ES-I3 (cell line): ENCODE results near the gene STK11IP.

ENCODE experiments used
- H3K36me3 ChIP-seq: 2 replicates; pipeline ENCODE4 v1.6.1; 2013; ENCODE audit warnings: mild to moderate bottlenecking, low read length, control low read depth, moderate library complexity; ENCODE audit not compliant: insufficient read depth
- H3K4me1 ChIP-seq: 2 replicates; pipeline ENCODE4 v1.6.1; 2013; ENCODE audit warnings: mild to moderate bottlenecking, control low read depth, low read length; ENCODE audit not compliant: insufficient read depth
- H3K9ac ChIP-seq: 2 replicates; pipeline ENCODE4 v1.6.1; 2013; ENCODE audit warnings: low read depth, mild to moderate bottlenecking, low read length, moderate library complexity
- H3K9me3 ChIP-seq: 2 replicates; pipeline ENCODE4 v1.6.1; 2013; ENCODE audit warnings: mild to moderate bottlenecking, low read length, moderate library complexity; ENCODE audit not compliant: control insufficient read depth, insufficient read depth

STK11IP gene

DNA sequence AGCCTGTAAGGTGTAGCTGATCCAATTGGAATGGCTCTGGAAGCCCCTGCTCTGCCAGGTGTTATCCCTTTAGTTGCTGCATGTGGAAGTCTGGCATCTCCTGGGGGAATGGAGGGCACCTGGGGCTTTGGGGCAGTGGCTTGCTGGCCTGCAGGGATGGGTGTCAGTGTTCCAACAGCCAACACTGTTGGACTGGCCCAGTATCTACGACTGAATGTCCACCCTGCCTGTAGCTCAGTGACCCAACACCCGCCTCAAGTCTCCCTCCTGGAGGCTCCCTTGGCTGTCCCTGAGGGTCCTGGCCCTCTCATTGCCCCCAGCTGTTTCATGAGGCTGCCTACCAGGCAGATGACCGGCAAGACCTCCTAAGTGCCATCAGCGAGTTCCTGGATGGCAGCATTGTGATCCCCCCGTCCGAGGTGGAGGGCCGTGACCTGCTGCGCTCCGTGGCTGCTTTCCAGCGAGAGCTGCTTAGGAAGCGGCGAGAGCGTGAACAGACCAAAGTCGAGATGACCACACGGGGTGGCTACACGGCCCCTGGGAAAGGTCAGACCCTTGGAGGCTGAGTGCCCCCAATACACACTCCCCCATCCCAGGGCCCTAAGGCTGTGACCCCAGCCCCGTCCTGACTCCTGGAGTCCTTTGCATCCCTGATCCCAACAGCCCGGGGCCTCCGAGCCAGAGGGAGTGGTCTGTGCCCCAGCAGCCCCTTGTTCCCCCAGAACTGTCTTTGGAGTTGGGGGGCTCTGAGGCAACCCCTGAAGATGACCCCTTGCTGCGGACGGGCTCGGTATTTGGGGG is 37.5 kb downstream of the STK11IP start:
- Histone ChIP-seq H3K9me3 (no peaks in the 10 kb centered on the region), H3K9ac (no peak overlapping the region), H3K36me3 (no peaks in the 10 kb centered on the region), H3K4me1 (no peaks in the 10 kb centered on the region)

GRCh38 chr2:219636144-219636915 is 38.7 kb downstream of the STK11IP start:
- H3K36me3 ChIP-seq, result no peaks in the 10 kb centered on the region
- no peaks in the 10 kb centered on the region for H3K4me1 ChIP-seq
- no peak overlapping the region for H3K9ac ChIP-seq
- H3K9me3 ChIP-seq, result no peaks in the 10 kb centered on the region

DNA sequence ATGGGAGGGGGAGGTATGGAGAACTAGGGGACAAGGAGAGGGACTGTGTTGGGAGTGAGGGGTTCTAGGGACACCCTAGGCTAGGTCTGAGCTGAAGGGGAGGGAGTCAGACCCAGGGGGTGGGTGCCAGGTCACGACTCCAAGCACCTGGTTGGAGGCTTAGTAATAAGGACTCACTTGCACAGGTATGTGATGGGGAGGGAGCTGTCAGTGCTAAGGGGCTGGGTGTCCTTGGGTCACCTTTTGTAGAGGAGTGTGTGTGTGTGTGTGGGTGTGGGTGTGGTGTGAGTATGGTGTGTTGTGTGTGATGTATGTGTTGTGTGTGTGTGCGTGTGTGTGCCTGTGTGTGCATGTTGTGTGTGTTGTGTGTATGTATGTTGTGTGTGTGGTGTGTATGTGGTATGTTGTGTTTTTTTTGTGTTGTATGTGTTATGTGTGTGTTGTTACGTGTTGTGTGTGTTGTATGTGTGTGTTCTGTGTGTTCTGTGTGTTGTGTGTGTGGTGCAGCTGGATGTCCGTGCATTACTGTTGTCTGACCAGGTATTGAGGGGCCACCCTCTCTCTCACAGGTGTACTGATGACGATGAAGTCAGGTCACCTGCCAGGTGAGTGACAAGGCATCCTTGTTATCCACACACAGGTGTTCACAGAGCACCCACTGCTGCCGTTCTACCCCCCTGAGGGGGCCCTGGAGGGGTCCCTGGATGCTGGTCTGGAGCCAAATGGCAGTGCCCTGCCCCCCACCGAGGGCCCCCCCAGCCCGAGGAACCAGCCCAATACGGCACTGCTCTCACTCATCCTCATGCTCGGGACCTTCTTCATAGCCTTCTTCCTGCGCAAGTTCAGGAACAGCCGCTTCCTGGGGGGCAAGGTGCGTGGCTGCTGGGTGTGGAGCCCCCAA is 39.5 kb downstream of the STK11IP start:
- Histone ChIP-seq H3K36me3 (no peaks in the 10 kb centered on the region), H3K4me1 (peaks cover 3% of the 10 kb centered on the region; the same call in 1 of the 2 replicates), H3K9me3 (no peaks in the 10 kb centered on the region), H3K9ac (no peak overlapping the region)

- H3K9me3 ChIP-seq, result no peaks in the 10 kb centered on the region
- H3K4me1 ChIP-seq, result peaks cover 7% of the 10 kb centered on the region; the same call in 1 of the 2 replicates
- no peaks in the 10 kb centered on the region for H3K36me3 ChIP-seq
- no peak overlapping the region for H3K9ac ChIP-seq
These were observed 40.2 kb downstream of the STK11IP start for GRCh38 chr2:219637842-219638185.

GRCh38 chr2:219638217-219638947 is 40.7 kb downstream of the STK11IP start:
- Histone ChIP-seq H3K36me3 (no peaks in the 10 kb centered on the region), H3K9me3 (no peaks in the 10 kb centered on the region), H3K4me1 (peaks cover 12% of the 10 kb centered on the region; the same call in 1 of the 2 replicates), H3K9ac (no peak overlapping the region)

- Histone ChIP-seq H3K36me3 (no peaks in the 10 kb centered on the region), H3K9ac (no peak overlapping the region), H3K4me1 (peaks cover 16% of the 10 kb centered on the region; the same call in 1 of the 2 replicates), H3K9me3 (no peaks in the 10 kb centered on the region)
These were observed 41.5 kb downstream of the STK11IP start for GRCh38 chr2:219638948-219639755.

GRCh38 chr2:219641390-219642068 is 43.9 kb downstream of the STK11IP start:
- peaks cover 34% of the 10 kb centered on the region for H3K4me1 ChIP-seq
- no peaks in the 10 kb centered on the region for H3K36me3 ChIP-seq
- no peak overlapping the region for H3K9ac ChIP-seq
- no peaks in the 10 kb centered on the region for H3K9me3 ChIP-seq

- Histone ChIP-seq H3K36me3 (no peaks in the 10 kb centered on the region), H3K9ac (no peak overlapping the region), H3K4me1 (peaks cover 34% of the 10 kb centered on the region), H3K9me3 (no peaks in the 10 kb centered on the region)
These were observed 44.4 kb downstream of the STK11IP start for GRCh38 chr2:219642069-219642454.

- peaks cover 34% of the 10 kb centered on the region for H3K4me1 ChIP-seq
- no peaks in the 10 kb centered on the region for H3K9me3 ChIP-seq
- no peaks in the 10 kb centered on the region for H3K36me3 ChIP-seq
- peak overlapping the region; percentile 17; the same call in 1 of the 2 replicates for H3K9ac ChIP-seq
These were observed 44.9 kb downstream of the STK11IP start for GRCh38 chr2:219642465-219643083.

GRCh38 chr2:219643084-219643473 is 45.4 kb downstream of the STK11IP start:
- no peak overlapping the region for H3K9ac ChIP-seq
- H3K36me3 ChIP-seq, result no peaks in the 10 kb centered on the region
- no peaks in the 10 kb centered on the region for H3K9me3 ChIP-seq
- peaks cover 34% of the 10 kb centered on the region for H3K4me1 ChIP-seq

GRCh38 chr2:219643788-219644398 is 46.2 kb downstream of the STK11IP start:
- peaks cover 34% of the 10 kb centered on the region for H3K4me1 ChIP-seq
- no peaks in the 10 kb centered on the region for H3K36me3 ChIP-seq

DNA sequence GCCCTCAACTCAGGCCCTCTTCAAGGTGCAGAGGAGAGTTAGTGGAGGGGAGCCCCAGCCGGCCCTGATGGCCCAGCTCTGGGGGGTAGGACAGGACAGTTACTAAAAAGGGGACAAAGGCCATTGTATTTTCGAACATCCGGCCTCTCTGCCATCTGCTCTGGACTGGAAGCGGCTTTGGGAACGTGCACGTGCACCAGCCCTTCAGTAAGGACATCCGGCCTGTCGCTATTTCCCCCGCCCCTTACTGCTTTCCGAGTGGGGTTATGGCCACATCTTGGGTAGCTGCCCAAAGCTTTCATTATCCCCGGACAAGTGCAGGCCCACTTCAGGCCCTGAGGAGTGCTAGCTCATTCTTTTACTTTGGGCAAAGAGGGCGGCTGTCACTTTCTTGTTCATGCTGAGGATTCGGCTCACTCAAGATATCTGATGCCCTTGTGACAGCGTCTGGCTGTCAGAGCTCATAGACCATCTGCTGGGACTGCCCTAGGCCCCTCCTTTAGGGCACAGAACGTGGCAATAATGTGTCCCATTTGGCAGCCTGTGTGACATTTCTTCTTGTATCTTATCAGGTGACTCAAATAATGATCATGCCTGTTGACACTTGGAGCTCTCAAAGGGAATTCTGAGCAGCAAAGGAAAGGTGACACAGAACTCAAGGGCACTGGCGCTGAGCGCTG is 47.3 kb downstream of the STK11IP start:
- Histone ChIP-seq H3K4me1 (peaks cover 34% of the 10 kb centered on the region), H3K9ac (no peak overlapping the region), H3K9me3 (no peaks in the 10 kb centered on the region), H3K36me3 (no peaks in the 10 kb centered on the region)

More at GRCh38 chr2:219643788-219644398, 46.2 kb downstream of the STK11IP start:
- H3K9ac ChIP-seq, result no peak overlapping the region
- no peaks in the 10 kb centered on the region for H3K9me3 ChIP-seq
